H9 (cell line): ENCODE results near the gene LIPC. TPM values are rescaled to one million over a fixed set of nuclear protein-coding genes. Genes with fewer than 3 reads are reported as not detected.

Experiments
- DNase-seq: peaks from one replicate; pipeline ENCODE4 v3.0.0-alpha.2; 2017
- H2AFZ ChIP-seq: one replicate; pipeline ENCODE4 v1.6.1; 2013; ENCODE audit warnings: mild to moderate bottlenecking, low read length, control low read depth, moderate library complexity
- H2AK5ac ChIP-seq: 2 replicates; pipeline ENCODE4 v1.6.1; 2013; ENCODE audit warnings: low read length, control low read depth, mixed read lengths; ENCODE audit not compliant: insufficient read length
- H2BK120ac ChIP-seq: one replicate; pipeline ENCODE4 v1.6.1; 2013; ENCODE audit warnings: low read depth, mild to moderate bottlenecking, low read length, control low read depth, inconsistent platforms; ENCODE audit not compliant: poor library complexity, severe bottlenecking
- H2BK12ac ChIP-seq: 2 replicates; pipeline ENCODE4 v1.6.1; 2013; ENCODE audit warnings: low read length, control low read depth, mixed read lengths, low read depth; ENCODE audit not compliant: insufficient read length
- H2BK15ac ChIP-seq: 2 replicates; pipeline ENCODE4 v1.6.1; 2013; ENCODE audit warnings: low read depth, low read length, control low read depth
- H2BK20ac ChIP-seq: one replicate; pipeline ENCODE4 v1.6.1; 2013; ENCODE audit warnings: low read depth, mild to moderate bottlenecking, low read length, control low read depth, inconsistent platforms; ENCODE audit not compliant: poor library complexity, severe bottlenecking
- H2BK5ac ChIP-seq: 2 replicates; pipeline ENCODE4 v1.6.1; 2013; ENCODE audit warnings: low read length, control low read depth, mixed read lengths; ENCODE audit not compliant: insufficient read length
- H3K14ac ChIP-seq: 2 replicates; pipeline ENCODE4 v1.6.1; 2013; ENCODE audit warnings: low read length, control low read depth; ENCODE audit not compliant: insufficient read depth
- H3K18ac ChIP-seq: 2 replicates; pipeline ENCODE4 v1.6.1; 2013; ENCODE audit warnings: low read depth, mild to moderate bottlenecking, mixed read lengths, low read length, control low read depth; ENCODE audit not compliant: insufficient read length
- H3K23ac ChIP-seq: 2 replicates; pipeline ENCODE4 v1.6.1; 2013; ENCODE audit warnings: low read length, control low read depth, mixed read lengths, low read depth; ENCODE audit not compliant: insufficient read length
- H3K23me2 ChIP-seq: 2 replicates; pipeline ENCODE4 v1.6.1; 2013; ENCODE audit warnings: low read depth, mild to moderate bottlenecking, mixed read lengths, low read length, control low read depth; ENCODE audit not compliant: insufficient read length, poor library complexity, severe bottlenecking
- H3K27ac ChIP-seq: 2 replicates; pipeline ENCODE4 v1.5.1; 2013; ENCODE audit warnings: low read length, control low read depth, mixed read lengths, low read depth; ENCODE audit not compliant: insufficient read length
- H3K27me3 ChIP-seq: 2 replicates; pipeline ENCODE4 v1.6.1; 2013; ENCODE audit warnings: low read length, control low read depth, inconsistent platforms; ENCODE audit not compliant: insufficient read depth
- H3K4ac ChIP-seq: 2 replicates; pipeline ENCODE4 v1.6.1; 2013; ENCODE audit warnings: low read depth, mild to moderate bottlenecking, control low read depth, inconsistent platforms, low read length, moderate library complexity
- H3K4me1 ChIP-seq: 2 replicates; pipeline ENCODE4 v1.6.1; 2013; ENCODE audit warnings: low read length, control low read depth, inconsistent platforms; ENCODE audit not compliant: insufficient read depth
- H3K4me2 ChIP-seq: 2 replicates; pipeline ENCODE4 v1.6.1; 2013; ENCODE audit warnings: low read length, control low read depth, mixed read lengths; ENCODE audit not compliant: insufficient read length, insufficient read depth
- H3K56ac ChIP-seq: 2 replicates; pipeline ENCODE4 v1.6.1; 2013; ENCODE audit warnings: low read depth, mild to moderate bottlenecking, mixed read lengths, low read length, control low read depth; ENCODE audit not compliant: insufficient read length
- H3K79me1 ChIP-seq: 2 replicates; pipeline ENCODE4 v1.6.1; 2013; ENCODE audit warnings: low read depth, mild to moderate bottlenecking, moderate library complexity, low read length, control low read depth, inconsistent platforms; ENCODE audit not compliant: insufficient read depth, poor library complexity, severe bottlenecking
- H3K79me2 ChIP-seq: 2 replicates; pipeline ENCODE4 v1.6.1; 2013; ENCODE audit warnings: low read length, control low read depth, inconsistent platforms; ENCODE audit not compliant: insufficient read depth
- H3K9ac ChIP-seq: 2 replicates; pipeline ENCODE4 v1.6.1; 2013; ENCODE audit warnings: low read length, control low read depth, mixed read lengths; ENCODE audit not compliant: insufficient read length; ENCODE audit errors: extremely low read depth
- H3K9me3 ChIP-seq: one replicate; pipeline ENCODE4 v1.6.1; 2013; ENCODE audit warnings: low read depth, low read length, inconsistent platforms; ENCODE audit not compliant: control insufficient read depth
- H3T11ph ChIP-seq: one replicate; pipeline ENCODE4 v1.6.1; 2013; ENCODE audit warnings: mild to moderate bottlenecking, low read length, control low read depth, inconsistent platforms
- H4K20me1 ChIP-seq: one replicate; pipeline ENCODE4 v1.6.1; 2013; ENCODE audit not compliant: control insufficient read depth, insufficient read length, insufficient read depth
- H4K5ac ChIP-seq: 2 replicates; pipeline ENCODE4 v1.6.1; 2013; ENCODE audit warnings: low read depth, mild to moderate bottlenecking, mixed read lengths, low read length, control low read depth; ENCODE audit not compliant: insufficient read length
- H4K8ac ChIP-seq: replicated peaks from 2 replicates; pipeline ENCODE4 v1.6.1; 2013; ENCODE audit warnings: low read length, control low read depth, mixed read lengths, low read depth; ENCODE audit not compliant: insufficient read length
- H4K91ac ChIP-seq: 2 replicates; pipeline ENCODE4 v1.6.1; 2013; ENCODE audit warnings: low read depth, mild to moderate bottlenecking, moderate library complexity, mixed read lengths, low read length, control low read depth; ENCODE audit not compliant: insufficient read length
- H3K27ac Mint-ChIP-seq, 3 experiments: 2 replicates in 2 of 3; 3 replicates in 1 of 3; pipeline ENCODE4 v1.8.0; 2020 to 2021; ENCODE audit warnings: mixed read lengths in 3 of 3, mild to moderate bottlenecking in 1 of 3, moderate library complexity in 1 of 3
- H3K27me3 Mint-ChIP-seq: 2 replicates; pipeline ENCODE4 v1.8.0; 2021; ENCODE audit warnings: low read depth, mild to moderate bottlenecking, moderate library complexity, mixed read lengths
- H3K36me3 Mint-ChIP-seq, 3 experiments: 2 replicates in 2 of 3; 3 replicates in 1 of 3; pipeline ENCODE4 v1.8.0; 2020 to 2021; ENCODE audit warnings: low read depth in 3 of 3, mixed read lengths in 3 of 3; ENCODE audit not compliant: insufficient read depth in 1 of 3
- H3K4me1 Mint-ChIP-seq, 2 experiments: 2 replicates each; pipeline ENCODE4 v1.8.0; 2020; ENCODE audit warnings: mixed read lengths in 2 of 2
- H3K4me3 Mint-ChIP-seq, 2 experiments: 2 replicates in 1 of 2; 3 replicates in 1 of 2; pipeline ENCODE4 v1.8.0; 2020 to 2021; ENCODE audit warnings: mild to moderate bottlenecking in 2 of 2, mixed read lengths in 2 of 2, moderate library complexity in 1 of 2
- H3K9me3 Mint-ChIP-seq, 2 experiments: 2 replicates in 1 of 2; 3 replicates in 1 of 2; pipeline ENCODE4 v1.8.0; 2020; ENCODE audit warnings: mild to moderate bottlenecking in 2 of 2, mixed read lengths in 2 of 2, moderate library complexity in 1 of 2
- WGBS: extraction: QIAGEN DNeasy Blood & Tissue Kit; methylation state at CpG from one replicate; pipeline ENCODE4 v1.1.7; 2013; ENCODE audit warnings: missing lambda C conversion rate, low lambda C conversion rate, mixed read lengths; ENCODE audit not compliant: insufficient read length; ENCODE audit errors: extremely low coverage; 5-methylcytosine and 5-hydroxymethylcytosine counted together
- total RNA-seq: library from RNA; stranded (reverse); gene quantifications from 2 replicates; pipeline ENCODE4 v1.2.1, GENCODE V29; 2021
- TF ChIP-seq, protein P1 (sequence below): fragments of 200-600 bp; sonication (generic); conservative IDR thresholded peaks from 3 replicates; pipeline ENCODE4 v1.8.0; 2021; ENCODE audit warnings: antibody characterized with exemption, mild to moderate bottlenecking

The LIPC gene
- total RNA-seq, 1 experiment from 2014 or later = not detected

- H2BK20ac ChIP-seq = no peak overlapping the region
- no peak for DNase-seq
- H4K8ac ChIP-seq = no peak overlapping the region
- H3K9me3 ChIP-seq = no peaks in the 10 kb centered on the region
- no peaks in the 10 kb centered on the region for H3K4me1 ChIP-seq
- no peak overlapping the region for H2BK120ac ChIP-seq
- no peak overlapping the region for H2AK5ac ChIP-seq
- peaks cover 8 to 15% of the 10 kb centered on the region in 2 experiments for H3K9me3 Mint-ChIP-seq
- H3K4me1 Mint-ChIP-seq = no peaks in the 10 kb centered on the region
- no peak overlapping the region for H2BK5ac ChIP-seq
- no peaks in the 10 kb centered on the region for H3K23me2 ChIP-seq
- no peaks in the 10 kb centered on the region for H3K27me3 ChIP-seq
- H3K9ac ChIP-seq = no peak overlapping the region
- no peaks in the 10 kb centered on the region for H3K27me3 Mint-ChIP-seq
- H3K23ac ChIP-seq = no peak overlapping the region
- no peak overlapping the region for H3K27ac ChIP-seq
- no peaks in the 10 kb centered on the region for H3K79me2 ChIP-seq
- no peaks in the 10 kb centered on the region for H3K79me1 ChIP-seq
- no peak overlapping the region for H2AFZ ChIP-seq
- no peak overlapping the region for H3K4me3 Mint-ChIP-seq
- H3K4ac ChIP-seq = no peak overlapping the region
- peaks cover 0 to 5% (median 3%) of the 10 kb centered on the region in 3 experiments; a peak in 3 of 7 replicates for H3K36me3 Mint-ChIP-seq
- no peak overlapping the region for H2BK15ac ChIP-seq
- TF ChIP-seq, protein P1, sequence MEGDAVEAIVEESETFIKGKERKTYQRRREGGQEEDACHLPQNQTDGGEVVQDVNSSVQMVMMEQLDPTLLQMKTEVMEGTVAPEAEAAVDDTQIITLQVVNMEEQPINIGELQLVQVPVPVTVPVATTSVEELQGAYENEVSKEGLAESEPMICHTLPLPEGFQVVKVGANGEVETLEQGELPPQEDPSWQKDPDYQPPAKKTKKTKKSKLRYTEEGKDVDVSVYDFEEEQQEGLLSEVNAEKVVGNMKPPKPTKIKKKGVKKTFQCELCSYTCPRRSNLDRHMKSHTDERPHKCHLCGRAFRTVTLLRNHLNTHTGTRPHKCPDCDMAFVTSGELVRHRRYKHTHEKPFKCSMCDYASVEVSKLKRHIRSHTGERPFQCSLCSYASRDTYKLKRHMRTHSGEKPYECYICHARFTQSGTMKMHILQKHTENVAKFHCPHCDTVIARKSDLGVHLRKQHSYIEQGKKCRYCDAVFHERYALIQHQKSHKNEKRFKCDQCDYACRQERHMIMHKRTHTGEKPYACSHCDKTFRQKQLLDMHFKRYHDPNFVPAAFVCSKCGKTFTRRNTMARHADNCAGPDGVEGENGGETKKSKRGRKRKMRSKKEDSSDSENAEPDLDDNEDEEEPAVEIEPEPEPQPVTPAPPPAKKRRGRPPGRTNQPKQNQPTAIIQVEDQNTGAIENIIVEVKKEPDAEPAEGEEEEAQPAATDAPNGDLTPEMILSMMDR = no peak
- no peak overlapping the region for H3K4me2 ChIP-seq
- H4K20me1 ChIP-seq = no peaks in the 10 kb centered on the region
- no peak overlapping the region for H3K18ac ChIP-seq
- no peak overlapping the region for H3K56ac ChIP-seq
- no CpG with 5 or more reads among the region's 4 CpGs for WGBS
- H4K91ac ChIP-seq = no peak overlapping the region
- H3K27ac Mint-ChIP-seq = no peak overlapping the region
- no peak overlapping the region for H4K5ac ChIP-seq
- H3K14ac ChIP-seq = no peak overlapping the region
- H2BK12ac ChIP-seq = no peak overlapping the region
- H3T11ph ChIP-seq = no peak overlapping the region
These were observed 55.4 kb downstream of the LIPC start for GRCh38 chr15:58487041-58487723.
